Measurements from ENCODE around the gene ZFPM1. TPM values are rescaled to one million over a fixed set of nuclear protein-coding genes. Genes with fewer than 3 reads are reported as not detected.

The ZFPM1 gene
- total and polyA plus RNA-seq, 2 of the 8 experiments (the other 6 are each of a cell fraction or from before 2014, with no cell fraction given): 0.74 to 4.8 TPM

- no peak for TF ChIP-seq CHD7 (IDR thresholded peaks at IDR 0.05; ENCODE audit: insufficient replicate concordance, low read length)
These were observed 9.3 kb downstream of the ZFPM1 start (continued) for GRCh38 chr16:88462396-88462795.
